ENCODE data around the gene GNE.
"Not testable (repeated sequence)": the region's sequence is repeated elsewhere in the genome, so short reads cannot be mapped to it uniquely, and the experiment has no call there.

The GNE gene

GRCh38 chr9:36177571-36177970 is 80.7 kb downstream of the GNE start:
- DNase-seq, result no peak
- no peaks in the 10 kb centered on the region for H3K27me3 ChIP-seq (replicated peaks; ENCODE audit: control insufficient read depth, insufficient read depth, low read length, poor library complexity, severe bottlenecking)
- no peaks in the 10 kb centered on the region for H3K9me3 ChIP-seq (ENCODE audit: control insufficient read depth, low read length)
- H3K27ac ChIP-seq (ENCODE audit: insufficient read depth, low read length, poor library complexity, severe bottlenecking), result no peak overlapping the region
- H3K4me3 ChIP-seq (ENCODE audit: insufficient read depth, low read depth, low read length, poor library complexity, severe bottlenecking), result no peak overlapping the region
- H3K36me3 ChIP-seq (ENCODE audit: control insufficient read depth, insufficient read depth, low read length), result no peaks in the 10 kb centered on the region
- H3K4me1 ChIP-seq (ENCODE audit: control insufficient read depth, insufficient read depth, low read length, poor library complexity, severe bottlenecking), result no peaks in the 10 kb centered on the region

- not testable (repeated sequence) for H3K4me1 ChIP-seq (ENCODE audit: control insufficient read depth, insufficient read depth, low read length, poor library complexity, severe bottlenecking); H3K9me3 ChIP-seq (ENCODE audit: control insufficient read depth, low read length); H3K27ac ChIP-seq (ENCODE audit: insufficient read depth, low read length, poor library complexity, severe bottlenecking); DNase-seq; H3K27me3 ChIP-seq (replicated peaks; ENCODE audit: control insufficient read depth, insufficient read depth, low read length, poor library complexity, severe bottlenecking); H3K36me3 ChIP-seq (ENCODE audit: control insufficient read depth, insufficient read depth, low read length); H3K4me3 ChIP-seq (ENCODE audit: insufficient read depth, low read depth, low read length, poor library complexity, severe bottlenecking)
Measured at GRCh38 chr9:36176496-36176895, 81.8 kb downstream of the GNE start.

DNA sequence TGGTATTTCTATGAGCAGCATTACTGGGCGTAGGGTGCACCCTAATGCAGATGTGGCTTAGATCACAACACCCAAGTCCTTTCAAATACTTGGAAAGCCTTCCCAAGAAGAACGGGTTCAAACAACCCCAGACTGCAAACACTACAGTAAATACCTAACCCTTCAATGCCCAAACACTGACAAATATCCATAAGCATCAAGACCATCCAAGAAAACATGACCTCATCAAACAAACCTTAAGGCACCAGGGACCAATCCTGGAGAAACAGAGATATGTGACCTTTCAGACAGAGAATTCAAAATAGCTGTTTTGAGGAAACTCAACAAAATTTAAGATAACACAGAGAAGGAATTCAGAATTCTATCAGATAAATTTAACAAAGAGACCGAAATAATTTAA is 83.0 kb downstream of the GNE start:
- not testable (repeated sequence) for DNase-seq; H3K4me1 ChIP-seq (ENCODE audit: control insufficient read depth, insufficient read depth, low read length, poor library complexity, severe bottlenecking); H3K27me3 ChIP-seq (replicated peaks; ENCODE audit: control insufficient read depth, insufficient read depth, low read length, poor library complexity, severe bottlenecking); H3K4me3 ChIP-seq (ENCODE audit: insufficient read depth, low read depth, low read length, poor library complexity, severe bottlenecking); H3K9me3 ChIP-seq (ENCODE audit: control insufficient read depth, low read length); H3K36me3 ChIP-seq (ENCODE audit: control insufficient read depth, insufficient read depth, low read length); H3K27ac ChIP-seq (ENCODE audit: insufficient read depth, low read length, poor library complexity, severe bottlenecking)

DNA sequence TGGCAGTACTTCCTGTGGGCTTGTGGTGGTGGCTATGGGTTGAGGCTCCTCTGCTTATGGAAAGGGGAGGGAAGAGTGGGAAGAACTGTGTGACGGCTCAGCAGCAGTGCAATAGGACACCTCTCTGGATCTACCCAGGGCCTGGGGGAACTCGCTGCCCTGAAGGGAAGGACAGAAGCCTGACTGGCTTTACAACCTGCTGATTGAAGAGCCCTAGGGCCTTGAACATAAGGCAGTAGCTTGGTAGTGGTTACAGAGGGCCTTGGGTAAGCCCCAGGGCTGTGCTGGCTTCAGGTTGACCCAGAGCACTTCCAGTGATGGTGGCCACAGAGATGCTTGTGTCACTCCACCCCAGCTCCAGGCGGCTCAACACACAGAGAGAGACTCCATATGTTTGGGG is 83.5 kb downstream of the GNE start:
- Histone ChIP-seq H3K36me3 (ENCODE audit: control insufficient read depth, insufficient read depth, low read length) (no peaks in the 10 kb centered on the region), H3K4me3 (ENCODE audit: insufficient read depth, low read depth, low read length, poor library complexity, severe bottlenecking) (no peak overlapping the region), H3K27ac (ENCODE audit: insufficient read depth, low read length, poor library complexity, severe bottlenecking) (no peak overlapping the region), H3K4me1 (ENCODE audit: control insufficient read depth, insufficient read depth, low read length, poor library complexity, severe bottlenecking) (no peaks in the 10 kb centered on the region), H3K27me3 (replicated peaks; ENCODE audit: control insufficient read depth, insufficient read depth, low read length, poor library complexity, severe bottlenecking) (no peaks in the 10 kb centered on the region), H3K9me3 (ENCODE audit: control insufficient read depth, low read length) (no peaks in the 10 kb centered on the region)
- no peak for DNase-seq

DNA sequence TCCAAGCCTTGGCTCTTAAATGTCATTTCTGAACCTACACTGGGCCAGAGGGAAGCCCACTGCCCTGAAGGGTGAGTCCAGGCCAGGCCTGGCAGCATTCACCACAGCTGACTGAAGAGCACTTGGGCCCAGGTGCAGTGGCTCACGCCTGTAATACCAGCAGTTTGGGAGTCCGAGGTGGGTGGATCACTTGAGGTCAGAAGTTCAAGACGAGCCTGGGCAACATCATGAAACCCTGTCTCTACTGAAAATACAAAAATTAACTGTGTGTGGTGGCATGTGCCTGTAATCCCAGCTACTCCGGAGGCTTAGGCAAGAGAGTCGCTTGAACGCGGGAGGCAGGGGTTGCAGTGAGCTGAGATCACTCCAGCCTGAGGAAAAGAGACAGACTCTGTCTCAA is 84.0 kb downstream of the GNE start:
- Histone ChIP-seq H3K27ac (ENCODE audit: insufficient read depth, low read length, poor library complexity, severe bottlenecking) (no peak overlapping the region), H3K4me3 (ENCODE audit: insufficient read depth, low read depth, low read length, poor library complexity, severe bottlenecking) (no peak overlapping the region), H3K36me3 (ENCODE audit: control insufficient read depth, insufficient read depth, low read length) (no peaks in the 10 kb centered on the region), H3K4me1 (ENCODE audit: control insufficient read depth, insufficient read depth, low read length, poor library complexity, severe bottlenecking) (no peaks in the 10 kb centered on the region), H3K9me3 (ENCODE audit: control insufficient read depth, low read length) (no peaks in the 10 kb centered on the region), H3K27me3 (replicated peaks; ENCODE audit: control insufficient read depth, insufficient read depth, low read length, poor library complexity, severe bottlenecking) (no peaks in the 10 kb centered on the region)
- no peak for DNase-seq

DNA sequence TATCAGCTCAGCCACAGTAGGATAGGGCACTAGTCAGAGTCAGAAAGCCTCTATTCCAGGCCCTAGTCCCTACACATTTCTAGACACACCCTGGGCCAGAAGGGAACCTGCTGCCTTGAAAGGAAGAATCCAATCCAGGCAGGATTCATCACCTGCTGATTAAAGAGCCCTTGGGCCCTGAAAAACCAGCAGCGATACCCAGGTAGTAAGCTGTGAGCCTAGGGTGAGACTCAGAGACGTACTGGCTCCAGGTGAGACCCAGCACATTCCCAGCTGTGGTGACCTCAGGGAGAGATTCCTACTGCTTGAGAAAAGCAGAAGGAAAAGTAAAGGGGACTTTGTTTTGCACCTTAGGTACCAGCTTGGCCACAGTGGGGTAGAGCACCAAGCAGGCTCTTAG is 84.4 kb downstream of the GNE start:
- H3K9me3 ChIP-seq (ENCODE audit: control insufficient read depth, low read length), result no peaks in the 10 kb centered on the region
- H3K4me3 ChIP-seq (ENCODE audit: insufficient read depth, low read depth, low read length, poor library complexity, severe bottlenecking), result no peak overlapping the region
- no peaks in the 10 kb centered on the region for H3K36me3 ChIP-seq (ENCODE audit: control insufficient read depth, insufficient read depth, low read length)
- no peak overlapping the region for H3K27ac ChIP-seq (ENCODE audit: insufficient read depth, low read length, poor library complexity, severe bottlenecking)
- no peaks in the 10 kb centered on the region for H3K27me3 ChIP-seq (replicated peaks; ENCODE audit: control insufficient read depth, insufficient read depth, low read length, poor library complexity, severe bottlenecking)
- DNase-seq, result no peak
- no peaks in the 10 kb centered on the region for H3K4me1 ChIP-seq (ENCODE audit: control insufficient read depth, insufficient read depth, low read length, poor library complexity, severe bottlenecking)

GRCh38 chr9:36170531-36170930 is 87.7 kb downstream of the GNE start:
- Histone ChIP-seq H3K9me3 (ENCODE audit: control insufficient read depth, low read length) (no peaks in the 10 kb centered on the region), H3K4me1 (ENCODE audit: control insufficient read depth, insufficient read depth, low read length, poor library complexity, severe bottlenecking) (peaks cover 5% of the 10 kb centered on the region), H3K27me3 (replicated peaks; ENCODE audit: control insufficient read depth, insufficient read depth, low read length, poor library complexity, severe bottlenecking) (no peaks in the 10 kb centered on the region), H3K4me3 (ENCODE audit: insufficient read depth, low read depth, low read length, poor library complexity, severe bottlenecking) (no peak overlapping the region), H3K36me3 (ENCODE audit: control insufficient read depth, insufficient read depth, low read length) (no peaks in the 10 kb centered on the region), H3K27ac (ENCODE audit: insufficient read depth, low read length, poor library complexity, severe bottlenecking) (no peak overlapping the region)
- DNase-seq, result no peak

DNA sequence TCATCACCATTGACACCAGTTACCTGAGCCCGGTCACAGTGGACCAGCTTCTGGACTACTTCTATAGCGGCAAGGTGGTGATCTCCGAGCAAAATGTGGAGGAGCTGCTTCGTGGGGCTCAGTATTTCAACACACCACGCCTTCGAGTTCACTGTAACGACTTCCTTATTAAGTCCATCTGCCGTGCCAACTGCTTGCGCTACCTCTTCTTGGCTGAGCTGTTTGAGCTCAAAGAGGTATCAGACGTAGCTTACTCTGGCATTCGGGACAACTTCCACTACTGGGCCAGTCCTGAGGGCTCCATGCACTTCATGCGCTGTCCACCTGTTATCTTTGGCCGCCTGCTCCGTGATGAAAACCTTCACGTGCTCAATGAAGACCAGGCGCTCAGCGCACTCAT is 88.5 kb downstream of the GNE start:
- Histone ChIP-seq H3K36me3 (ENCODE audit: control insufficient read depth, insufficient read depth, low read length) (no peaks in the 10 kb centered on the region), H3K9me3 (ENCODE audit: control insufficient read depth, low read length) (no peaks in the 10 kb centered on the region), H3K27me3 (replicated peaks; ENCODE audit: control insufficient read depth, insufficient read depth, low read length, poor library complexity, severe bottlenecking) (no peaks in the 10 kb centered on the region), H3K4me1 (ENCODE audit: control insufficient read depth, insufficient read depth, low read length, poor library complexity, severe bottlenecking) (peaks cover 5% of the 10 kb centered on the region), H3K4me3 (ENCODE audit: insufficient read depth, low read depth, low read length, poor library complexity, severe bottlenecking) (no peak overlapping the region), H3K27ac (ENCODE audit: insufficient read depth, low read length, poor library complexity, severe bottlenecking) (no peak overlapping the region)
- DNase-seq, result no peak

GRCh38 chr9:36169166-36169565 is 89.1 kb downstream of the GNE start, which contains the start of gene CCIN:
CCIN (plus strand) TSS chr9:36169388; CDS start chr9:36169503, 115 bp downstream.
- H3K36me3 ChIP-seq (ENCODE audit: control insufficient read depth, insufficient read depth, low read length), result no peaks in the 10 kb centered on the region
- H3K9me3 ChIP-seq (ENCODE audit: control insufficient read depth, low read length), result no peaks in the 10 kb centered on the region
- H3K4me1 ChIP-seq (ENCODE audit: control insufficient read depth, insufficient read depth, low read length, poor library complexity, severe bottlenecking), result peaks cover 5% of the 10 kb centered on the region
- no peak within 1 kb of the TSS for H3K4me3 ChIP-seq (ENCODE audit: insufficient read depth, low read depth, low read length, poor library complexity, severe bottlenecking)
- H3K27me3 ChIP-seq (replicated peaks; ENCODE audit: control insufficient read depth, insufficient read depth, low read length, poor library complexity, severe bottlenecking), result no peaks in the 10 kb centered on the region
- H3K27ac ChIP-seq (ENCODE audit: insufficient read depth, low read length, poor library complexity, severe bottlenecking), result no peak within 1 kb of the TSS
- no peak for DNase-seq

DNA sequence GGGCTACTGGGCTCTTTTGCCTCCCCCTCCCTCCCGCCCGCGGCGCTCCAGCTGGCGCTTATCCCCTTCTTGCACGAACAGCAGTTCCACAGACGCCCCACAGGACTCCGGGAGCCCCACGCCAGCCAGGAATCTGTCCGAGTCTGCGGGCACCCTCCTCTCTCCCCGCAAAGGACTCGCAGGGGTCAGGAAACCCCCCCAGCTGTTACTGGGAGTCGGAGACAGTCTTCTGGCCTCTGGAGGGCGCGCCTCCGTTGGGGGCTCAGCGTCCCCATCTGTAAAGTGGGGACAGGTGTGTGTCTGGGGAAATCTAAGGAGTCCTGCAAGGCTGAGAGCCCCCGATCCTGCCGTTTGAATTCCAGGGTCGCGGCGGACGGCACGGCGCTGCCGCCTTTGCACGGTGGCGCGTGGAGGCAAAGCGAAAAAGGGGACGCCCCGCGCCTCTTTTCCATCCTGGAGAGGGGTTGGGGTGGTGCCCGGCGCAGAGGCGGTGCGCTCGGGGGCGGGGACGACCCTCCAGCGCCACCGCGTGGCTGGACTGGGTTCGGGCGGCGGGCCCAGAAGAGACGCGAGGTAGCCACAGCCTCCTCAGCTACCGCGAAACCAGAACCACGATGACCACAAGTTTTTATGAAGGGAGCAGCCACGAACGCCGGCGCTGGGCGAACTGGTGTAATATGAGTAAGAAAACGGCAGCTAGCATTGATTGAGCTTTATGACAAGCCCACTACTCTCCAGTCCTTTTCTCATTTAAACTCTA is 91.9 kb downstream of the GNE start:
- DNase-seq, result peak; percentile 70 to 78 (median 78)
- Histone ChIP-seq H3K27ac (ENCODE audit: insufficient read depth, low read length, poor library complexity, severe bottlenecking) (no peak overlapping the region), H3K36me3 (ENCODE audit: control insufficient read depth, insufficient read depth, low read length) (peaks cover 7% of the 10 kb centered on the region), H3K4me3 (ENCODE audit: insufficient read depth, low read depth, low read length, poor library complexity, severe bottlenecking) (peak overlapping the region; percentile 52), H3K4me1 (ENCODE audit: control insufficient read depth, insufficient read depth, low read length, poor library complexity, severe bottlenecking) (peaks cover 5% of the 10 kb centered on the region), H3K9me3 (ENCODE audit: control insufficient read depth, low read length) (no peaks in the 10 kb centered on the region), H3K27me3 (replicated peaks; ENCODE audit: control insufficient read depth, insufficient read depth, low read length, poor library complexity, severe bottlenecking) (no peaks in the 10 kb centered on the region)
